HEK293 (cell line): ENCODE data around the gene FBXO10.

ENCODE experiments used
- CTCF ChIA-PET: fragments of 350-600 bp; formaldehyde crosslinking; extraction: SDS; loops from one replicate; lab custom pipeline; 2021; ENCODE audit warnings: antibody characterized with exemption; lab: Yijun Ruan, JAX
- POLR2A ChIA-PET: fragments of 300-600 bp; formaldehyde crosslinking; extraction: SDS; loops from one replicate; lab custom pipeline; 2020; ENCODE audit warnings: antibody characterized with exemption, inconsistent platforms; lab: Yijun Ruan, JAX
- H3K27ac ChIP-seq: fragments of 200-500 bp; sonication (Bioruptor generic); 2 replicates; pipeline ENCODE4 v1.5.1; 2014; ENCODE audit warnings: low read depth, low read length, control low read depth, inconsistent platforms; ENCODE audit errors: extremely low read depth
- H3K36me3 ChIP-seq, 2 experiments: fragments of 200-500 bp in 1 of 2; sonication (Bioruptor generic) in 1 of 2; 1 replicate in 1 of 2; 2 replicates in 1 of 2; pipeline ENCODE4 v1.5.1; 2014 to 2017; ENCODE audit warnings: inconsistent platforms in 2 of 2, low read length in 2 of 2; ENCODE audit not compliant: control insufficient read depth in 2 of 2, insufficient read depth in 1 of 2
- H3K4me1 ChIP-seq: fragments of 200-500 bp; sonication (Bioruptor generic); 2 replicates; pipeline ENCODE4 v1.5.1; 2014; ENCODE audit warnings: mild to moderate bottlenecking, low read length, inconsistent platforms; ENCODE audit not compliant: control insufficient read depth, insufficient read depth
- H3K4me3 ChIP-seq: 2 replicates; pipeline ENCODE4 v1.5.1; 2011; ENCODE audit warnings: low read depth, mild to moderate bottlenecking, control low read depth, low read length, moderate library complexity
- H3K9me3 ChIP-seq: fragments of 200-500 bp; sonication (Bioruptor generic); 2 replicates; pipeline ENCODE4 v1.5.1; 2014; ENCODE audit warnings: low read depth, low read length, inconsistent platforms; ENCODE audit not compliant: control insufficient read depth, insufficient read depth
- BCL11B ChIP-seq: fragments of 450-650 bp; formaldehyde crosslinking; IDR thresholded peaks from 2 replicates; pipeline ENCODE4 v1.5.1; 2016; ENCODE audit warnings: low read depth, missing biosample characterization, missing genetic modification characterization
- GLIS1 ChIP-seq: fragments of 450-650 bp; formaldehyde crosslinking; IDR thresholded peaks from 2 replicates; pipeline ENCODE4 v1.5.1; 2016; ENCODE audit warnings: missing biosample characterization, missing genetic modification characterization
- KLF9 ChIP-seq: fragments of 450-650 bp; formaldehyde crosslinking; IDR thresholded peaks from 2 replicates; pipeline ENCODE4 v1.5.1; 2016; ENCODE audit warnings: missing biosample characterization, missing genetic modification characterization, low read depth
- MZF1 ChIP-seq: fragments of 450-650 bp; formaldehyde crosslinking; IDR thresholded peaks from 2 replicates; pipeline ENCODE4 v1.5.1; 2017; ENCODE audit warnings: missing biosample characterization, missing genetic modification characterization, borderline replicate concordance
- PRDM4 ChIP-seq: fragments of 450-650 bp; formaldehyde crosslinking; IDR thresholded peaks from 2 replicates; pipeline ENCODE4 v1.5.1; 2017; ENCODE audit warnings: missing biosample characterization, missing genetic modification characterization
- RBAK ChIP-seq: fragments of 450-650 bp; formaldehyde crosslinking; IDR thresholded peaks from 2 replicates; pipeline ENCODE4 v1.5.1; 2016; ENCODE audit warnings: missing biosample characterization, missing genetic modification characterization
- SCRT1 ChIP-seq: fragments of 450-650 bp; formaldehyde crosslinking; IDR thresholded peaks from 2 replicates; pipeline ENCODE4 v1.5.1; 2016; ENCODE audit warnings: missing biosample characterization, missing genetic modification characterization, borderline replicate concordance
- ZBTB10 ChIP-seq: fragments of 450-650 bp; formaldehyde crosslinking; IDR thresholded peaks from 2 replicates; pipeline ENCODE4 v1.5.1; 2016; ENCODE audit warnings: missing biosample characterization, missing genetic modification characterization
- ZBTB20 ChIP-seq: fragments of 450-650 bp; formaldehyde crosslinking; IDR thresholded peaks from 2 replicates; pipeline ENCODE4 v1.5.1; 2016; ENCODE audit warnings: missing biosample characterization, missing genetic modification characterization
- ZNF19 ChIP-seq: fragments of 450-650 bp; formaldehyde crosslinking; IDR thresholded peaks from 2 replicates; pipeline ENCODE4; 2016; ENCODE audit warnings: missing biosample characterization, missing genetic modification characterization, low read depth
- ZNF211 ChIP-seq: fragments of 450-650 bp; formaldehyde crosslinking; IDR thresholded peaks from 2 replicates; pipeline ENCODE4 v1.5.1; 2016; ENCODE audit warnings: low read depth, missing biosample characterization, missing genetic modification characterization
- ZNF366 ChIP-seq: fragments of 450-650 bp; formaldehyde crosslinking; conservative IDR thresholded peaks from 2 replicates; pipeline ENCODE4 v1.5.1; 2016; ENCODE audit warnings: missing biosample characterization, missing genetic modification characterization
- ZNF488 ChIP-seq: fragments of 450-650 bp; formaldehyde crosslinking; IDR thresholded peaks from 2 replicates; pipeline ENCODE4 v1.5.1; 2016; ENCODE audit warnings: missing biosample characterization, missing genetic modification characterization
- ZNF514 ChIP-seq: fragments of 450-650 bp; formaldehyde crosslinking; IDR thresholded peaks from 2 replicates; pipeline ENCODE4 v1.5.1; 2016; ENCODE audit warnings: missing biosample characterization, missing genetic modification characterization
- ZNF654 ChIP-seq: fragments of 450-650 bp; formaldehyde crosslinking; IDR thresholded peaks from 2 replicates; pipeline ENCODE4 v1.5.1; 2016; ENCODE audit warnings: low read depth, missing biosample characterization, missing genetic modification characterization

Gene FBXO10

GRCh38 chr9:37587521-37587920 lies 11.3 kb upstream of the FBXO10 start:
- ChIA-PET CTCF (no interaction called here), POLR2A (interaction anchor here (0.6 kb wide), 1 partner anchor 468 kb away, joined by 3 read pairs; no protein-coding TSS in a partner anchor)
- H3K4me3 ChIP-seq = no peak overlapping the region
- no peak overlapping the region for H3K27ac ChIP-seq
- peaks cover 24 to 80% of the 10 kb centered on the region in 2 experiments for H3K36me3 ChIP-seq
- TF ChIP-seq BCL11B (tag by site-specific recombination) (no peak), RBAK (tag by site-specific recombination) (no peak), MZF1 (tag by site-specific recombination) (no peak), ZNF488 (tag by site-specific recombination) (no peak), ZNF19 (no peak), ZNF654 (no peak), ZBTB20 (tag by site-specific recombination) (no peak), ZNF366 (tag by site-specific recombination) (no peak), PRDM4 (tag by site-specific recombination) (no peak), ZNF514 (tag by site-specific recombination) (no peak), SCRT1 (no peak), GLIS1 (tag by site-specific recombination) (no peak)
- H3K4me1 ChIP-seq = no peaks in the 10 kb centered on the region
- H3K9me3 ChIP-seq = no peaks in the 10 kb centered on the region

- H3K4me3 ChIP-seq = no peak overlapping the region
- no peak overlapping the region; the same call in 1 of the 2 replicates for H3K27ac ChIP-seq
- POLR2A ChIA-PET = interaction anchor here (0.6 to 1.8 kb wide), 2 partner anchors 9 to 531 kb away, joined by 3 to 10 read pairs; partner anchors contain the start of gene TOMM5
- H3K9me3 ChIP-seq = no peaks in the 10 kb centered on the region
- TF ChIP-seq ZNF211 (tag by site-specific recombination) (no peak), RBAK (tag by site-specific recombination) (no peak), KLF9 (tag by site-specific recombination) (peak; percentile 71)
- no peaks in the 10 kb centered on the region for H3K4me1 ChIP-seq
- H3K36me3 ChIP-seq = peaks cover 25 to 83% of the 10 kb centered on the region in 2 experiments
- CTCF ChIA-PET = interaction anchor here (0.7 to 2.7 kb wide), 7 partner anchors 8 to 166 kb away, joined by 3 to 16 read pairs (median 4); partner anchors contain the start of gene TOMM5
Observed at GRCh38 chr9:37583522-37584121, 7.4 kb upstream of the FBXO10 start.

- peak; percentile 54 for TF ChIP-seq ZNF654
- TF ChIP-seq ZBTB10 (tag by site-specific recombination) = no peak
- TF ChIP-seq, all 188 proteins: peak for 1
- no peaks in the 10 kb centered on the region for H3K4me1 ChIP-seq
- ChIA-PET POLR2A (interaction anchor here (1.8 kb wide), 1 partner anchor 10 kb away, joined by 10 read pairs; the partner anchor contains the start of gene TOMM5), CTCF (interaction anchor here (0.7 to 2.7 kb wide), 11 partner anchors 9 to 790 kb away, joined by 3 to 16 read pairs (median 3); partner anchors contain the start of gene TOMM5)
- H3K9me3 ChIP-seq = no peaks in the 10 kb centered on the region
- no peak overlapping the region for H3K27ac ChIP-seq
- H3K36me3 ChIP-seq = peaks cover 19 to 76% of the 10 kb centered on the region in 2 experiments
- H3K4me3 ChIP-seq = no peak overlapping the region
Observed at GRCh38 chr9:37582548-37583157, 6.5 kb upstream of the FBXO10 start.
